Memory B cell (primary cell): ENCODE measurements around the gene NFIX.

Source experiments
- ATAC-seq: fragments of 150-1000 bp; cut with Tn5 transposase; 2 replicates; pipeline ENCODE4 v1.10.0; 2021; ENCODE audit warnings: low read depth, mild to moderate bottlenecking, moderate library complexity
- DNase-seq, 2 donors: peaks; one replicate each; pipeline ENCODE4 v3.0.0; 2022; ENCODE audit warnings: low spot score in 2 of 2
- H3K27ac Mint-ChIP-seq: one replicate; pipeline ENCODE4 v1.8.0; 2022; ENCODE audit warnings: mild to moderate bottlenecking, moderate library complexity, mixed read lengths
- H3K27me3 Mint-ChIP-seq: one replicate; pipeline ENCODE4 v1.8.0; 2022; ENCODE audit warnings: mixed read lengths
- H3K36me3 Mint-ChIP-seq: one replicate; pipeline ENCODE4 v1.8.0; 2022; ENCODE audit warnings: mild to moderate bottlenecking, mixed read lengths
- H3K4me1 Mint-ChIP-seq: one replicate; pipeline ENCODE4 v1.8.0; 2022; ENCODE audit warnings: mixed read lengths
- H3K4me3 Mint-ChIP-seq: one replicate; pipeline ENCODE4 v1.8.0; 2022; ENCODE audit warnings: mild to moderate bottlenecking, moderate library complexity, mixed read lengths
- H3K9me3 Mint-ChIP-seq: one replicate; pipeline ENCODE4 v1.8.0; 2022; ENCODE audit warnings: mixed read lengths

The NFIX gene

GRCh38 chr19:13022859-13023636 lies 27.8 kb downstream of the NFIX start:
- Mint-ChIP-seq H3K4me3 (peak overlapping the region; percentile 81), H3K27me3 (peaks cover 24% of the 10 kb centered on the region), H3K36me3 (peaks cover 1% of the 10 kb centered on the region), H3K27ac (no peak overlapping the region), H3K4me1 (peaks cover 15% of the 10 kb centered on the region), H3K9me3 (no peaks in the 10 kb centered on the region)
- no peak for DNase-seq
- ATAC-seq, result no peak

- Mint-ChIP-seq H3K36me3 (peaks cover 1% of the 10 kb centered on the region), H3K27ac (no peak overlapping the region), H3K27me3 (peaks cover 24% of the 10 kb centered on the region), H3K4me3 (peak overlapping the region; percentile 63), H3K4me1 (peaks cover 15% of the 10 kb centered on the region), H3K9me3 (no peaks in the 10 kb centered on the region)
- ATAC-seq (no peak), DNase-seq (no peak)
Observed at GRCh38 chr19:13023656-13024055, 28.4 kb downstream of the NFIX start.

- peaks cover 1% of the 10 kb centered on the region for H3K36me3 Mint-ChIP-seq
- peaks cover 15% of the 10 kb centered on the region for H3K4me1 Mint-ChIP-seq
- H3K27ac Mint-ChIP-seq, result no peak overlapping the region
- no peak for DNase-seq
- peaks cover 24% of the 10 kb centered on the region for H3K27me3 Mint-ChIP-seq
- peak; percentile 41 for ATAC-seq
- no peaks in the 10 kb centered on the region for H3K9me3 Mint-ChIP-seq
- peak overlapping the region; percentile 63 for H3K4me3 Mint-ChIP-seq
Observed at GRCh38 chr19:13024126-13024950, 29.1 kb downstream of the NFIX start.

- H3K27ac Mint-ChIP-seq, result no peak overlapping the region
- peak overlapping the region; percentile 63 for H3K4me3 Mint-ChIP-seq
- ATAC-seq, result no peak
- H3K9me3 Mint-ChIP-seq, result no peaks in the 10 kb centered on the region
- peaks cover 15% of the 10 kb centered on the region for H3K4me1 Mint-ChIP-seq
- peaks cover 21% of the 10 kb centered on the region for H3K27me3 Mint-ChIP-seq
- H3K36me3 Mint-ChIP-seq, result peaks cover 1% of the 10 kb centered on the region
- DNase-seq, result no peak
Observed at GRCh38 chr19:13024951-13025697, 29.8 kb downstream of the NFIX start.

GRCh38 chr19:13025819-13026456 lies 30.7 kb downstream of the NFIX start:
- peaks cover 1% of the 10 kb centered on the region for H3K36me3 Mint-ChIP-seq
- no peak overlapping the region for H3K4me3 Mint-ChIP-seq
- H3K27me3 Mint-ChIP-seq, result peaks cover 18% of the 10 kb centered on the region
- peaks cover 15% of the 10 kb centered on the region for H3K4me1 Mint-ChIP-seq
- H3K27ac Mint-ChIP-seq, result no peak overlapping the region
- no peaks in the 10 kb centered on the region for H3K9me3 Mint-ChIP-seq
- ATAC-seq (no peak), DNase-seq (no peak)

- Mint-ChIP-seq H3K36me3 (peaks cover 1% of the 10 kb centered on the region), H3K27ac (no peak overlapping the region), H3K9me3 (no peaks in the 10 kb centered on the region), H3K4me3 (no peak overlapping the region), H3K4me1 (peaks cover 15% of the 10 kb centered on the region), H3K27me3 (peaks cover 18% of the 10 kb centered on the region)
- ATAC-seq, result no peak
- no peak for DNase-seq
Observed at GRCh38 chr19:13026462-13027370, 31.4 kb downstream of the NFIX start.

- H3K27ac Mint-ChIP-seq, result no peak overlapping the region
- H3K36me3 Mint-ChIP-seq, result peaks cover 1% of the 10 kb centered on the region
- H3K9me3 Mint-ChIP-seq, result no peaks in the 10 kb centered on the region
- peaks cover 17% of the 10 kb centered on the region for H3K27me3 Mint-ChIP-seq
- no peak for ATAC-seq
- H3K4me3 Mint-ChIP-seq, result no peak overlapping the region
- H3K4me1 Mint-ChIP-seq, result peaks cover 15% of the 10 kb centered on the region
- no peak for DNase-seq
Observed at GRCh38 chr19:13027557-13027956, 32.3 kb downstream of the NFIX start.

GRCh38 chr19:13028027-13028426 lies 32.8 kb downstream of the NFIX start:
- ATAC-seq, result no peak
- no peak for DNase-seq
- H3K9me3 Mint-ChIP-seq, result no peaks in the 10 kb centered on the region
- H3K27ac Mint-ChIP-seq, result no peak overlapping the region
- no peak overlapping the region for H3K4me3 Mint-ChIP-seq
- peaks cover 1% of the 10 kb centered on the region for H3K36me3 Mint-ChIP-seq
- peaks cover 13% of the 10 kb centered on the region for H3K4me1 Mint-ChIP-seq
- H3K27me3 Mint-ChIP-seq, result peaks cover 17% of the 10 kb centered on the region

GRCh38 chr19:13029301-13029880 lies 34.1 kb downstream of the NFIX start:
- no peak overlapping the region for H3K27ac Mint-ChIP-seq
- peaks cover 1% of the 10 kb centered on the region for H3K36me3 Mint-ChIP-seq
- H3K27me3 Mint-ChIP-seq, result peaks cover 15% of the 10 kb centered on the region
- H3K9me3 Mint-ChIP-seq, result no peaks in the 10 kb centered on the region
- ATAC-seq, result no peak
- H3K4me3 Mint-ChIP-seq, result no peak overlapping the region
- no peak for DNase-seq
- H3K4me1 Mint-ChIP-seq, result peaks cover 10% of the 10 kb centered on the region

GRCh38 chr19:13029893-13030292 lies 34.6 kb downstream of the NFIX start:
- Mint-ChIP-seq H3K27ac (no peak overlapping the region), H3K36me3 (no peaks in the 10 kb centered on the region), H3K9me3 (no peaks in the 10 kb centered on the region), H3K4me1 (peaks cover 5% of the 10 kb centered on the region), H3K4me3 (no peak overlapping the region), H3K27me3 (peaks cover 11% of the 10 kb centered on the region)
- no peak for ATAC-seq
- DNase-seq, result no peak

- no peak overlapping the region for H3K4me3 Mint-ChIP-seq
- H3K9me3 Mint-ChIP-seq, result no peaks in the 10 kb centered on the region
- no peak overlapping the region for H3K27ac Mint-ChIP-seq
- H3K36me3 Mint-ChIP-seq, result no peaks in the 10 kb centered on the region
- peaks cover 7% of the 10 kb centered on the region for H3K4me1 Mint-ChIP-seq
- DNase-seq (no peak), ATAC-seq (no peak)
- peaks cover 5% of the 10 kb centered on the region for H3K27me3 Mint-ChIP-seq
Observed at GRCh38 chr19:13031917-13032623, 36.8 kb downstream of the NFIX start.

- H3K27ac Mint-ChIP-seq, result no peak overlapping the region
- H3K36me3 Mint-ChIP-seq, result no peaks in the 10 kb centered on the region
- peaks cover 11% of the 10 kb centered on the region for H3K4me1 Mint-ChIP-seq
- no peak overlapping the region for H3K4me3 Mint-ChIP-seq
- no peak for DNase-seq
- no peak for ATAC-seq
- no peaks in the 10 kb centered on the region for H3K9me3 Mint-ChIP-seq
- peaks cover 5% of the 10 kb centered on the region for H3K27me3 Mint-ChIP-seq
Observed at GRCh38 chr19:13032837-13033236, 37.6 kb downstream of the NFIX start.
